ENCODE data around the gene CORO6. TPM values are rescaled to one million over a fixed set of nuclear protein-coding genes. Genes with fewer than 3 reads are reported as not detected.

The CORO6 gene
- total and polyA plus RNA-seq, 2 experiments from 2014 or later: 2.6 to 5.2 TPM

DNA sequence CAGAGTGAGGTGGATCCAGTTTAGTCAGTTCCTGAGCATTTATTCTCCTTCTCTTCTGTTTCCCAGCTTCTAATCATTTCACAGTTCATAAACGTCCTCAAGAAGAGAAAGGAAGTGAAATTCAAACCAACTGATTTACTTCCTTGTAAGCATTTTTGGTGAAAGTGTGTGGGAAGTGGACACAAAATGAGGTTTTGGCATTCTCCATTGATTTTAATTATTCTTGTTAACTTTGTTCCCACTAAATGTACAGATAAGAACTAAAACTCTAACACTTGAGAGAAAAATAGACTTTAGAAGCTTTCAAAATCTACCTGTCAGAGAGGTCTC, 42.7 kb upstream of the CORO6 start:
- H3K27ac Mint-ChIP-seq: no peak overlapping the region
- Histone ChIP-seq H3K9me2 (ENCODE audit: insufficient read depth) (no peaks in the 10 kb centered on the region), H3F3A (replicated peaks; ENCODE audit: low read depth) (no peaks in the 10 kb centered on the region), H3K4me3 (no peak overlapping the region), H3K79me2 (replicated peaks; ENCODE audit: insufficient read depth) (no peaks in the 10 kb centered on the region), H4K20me1 (replicated peaks; ENCODE audit: insufficient read depth) (no peaks in the 10 kb centered on the region), H2AFZ (no peak overlapping the region), H3K27me3 (ENCODE audit: insufficient read depth) (no peaks in the 10 kb centered on the region), H3K4me1 (ENCODE audit: insufficient read depth) (peaks cover 3% of the 10 kb centered on the region; the same call in 1 of the 2 replicates), H3K36me3 (ENCODE audit: insufficient read depth) (no peaks in the 10 kb centered on the region), H3K27ac (ENCODE audit: low read depth) (no peak overlapping the region), H3K4me2 (no peak overlapping the region)
- no peak overlapping the region for H3K4me3 Mint-ChIP-seq
- ATAC-seq (no peak), DNase-seq (ENCODE audit: low spot score) (no peak)
- peaks cover 4% of the 10 kb centered on the region for H3K27me3 Mint-ChIP-seq (ENCODE audit: insufficient read depth, low read depth, poor library complexity)
- H3K9me3 Mint-ChIP-seq: peaks cover under 1% of the 10 kb centered on the region; the same call in 1 of the 3 replicates
- H3K36me3 Mint-ChIP-seq (ENCODE audit: low read depth): peaks cover 7% of the 10 kb centered on the region; the same call in 2 of the 3 replicates
- no peak for TF ChIP-seq EZH2 (IDR thresholded peaks at IDR 0.05; ENCODE audit: low read depth, unreplicated experiment)
- TF ChIP-seq ZNF114 (CRISPR knock-in tag; IDR thresholded peaks at IDR 0.05): no peak
- TF ChIP-seq CREB1 (CRISPR knock-in tag; IDR thresholded peaks at IDR 0.05; ENCODE audit: low read depth): no peak
- no peak for TF ChIP-seq ZNF331 (CRISPR knock-in tag; IDR thresholded peaks at IDR 0.05; ENCODE audit: low read depth)
- TF ChIP-seq, protein P1, sequence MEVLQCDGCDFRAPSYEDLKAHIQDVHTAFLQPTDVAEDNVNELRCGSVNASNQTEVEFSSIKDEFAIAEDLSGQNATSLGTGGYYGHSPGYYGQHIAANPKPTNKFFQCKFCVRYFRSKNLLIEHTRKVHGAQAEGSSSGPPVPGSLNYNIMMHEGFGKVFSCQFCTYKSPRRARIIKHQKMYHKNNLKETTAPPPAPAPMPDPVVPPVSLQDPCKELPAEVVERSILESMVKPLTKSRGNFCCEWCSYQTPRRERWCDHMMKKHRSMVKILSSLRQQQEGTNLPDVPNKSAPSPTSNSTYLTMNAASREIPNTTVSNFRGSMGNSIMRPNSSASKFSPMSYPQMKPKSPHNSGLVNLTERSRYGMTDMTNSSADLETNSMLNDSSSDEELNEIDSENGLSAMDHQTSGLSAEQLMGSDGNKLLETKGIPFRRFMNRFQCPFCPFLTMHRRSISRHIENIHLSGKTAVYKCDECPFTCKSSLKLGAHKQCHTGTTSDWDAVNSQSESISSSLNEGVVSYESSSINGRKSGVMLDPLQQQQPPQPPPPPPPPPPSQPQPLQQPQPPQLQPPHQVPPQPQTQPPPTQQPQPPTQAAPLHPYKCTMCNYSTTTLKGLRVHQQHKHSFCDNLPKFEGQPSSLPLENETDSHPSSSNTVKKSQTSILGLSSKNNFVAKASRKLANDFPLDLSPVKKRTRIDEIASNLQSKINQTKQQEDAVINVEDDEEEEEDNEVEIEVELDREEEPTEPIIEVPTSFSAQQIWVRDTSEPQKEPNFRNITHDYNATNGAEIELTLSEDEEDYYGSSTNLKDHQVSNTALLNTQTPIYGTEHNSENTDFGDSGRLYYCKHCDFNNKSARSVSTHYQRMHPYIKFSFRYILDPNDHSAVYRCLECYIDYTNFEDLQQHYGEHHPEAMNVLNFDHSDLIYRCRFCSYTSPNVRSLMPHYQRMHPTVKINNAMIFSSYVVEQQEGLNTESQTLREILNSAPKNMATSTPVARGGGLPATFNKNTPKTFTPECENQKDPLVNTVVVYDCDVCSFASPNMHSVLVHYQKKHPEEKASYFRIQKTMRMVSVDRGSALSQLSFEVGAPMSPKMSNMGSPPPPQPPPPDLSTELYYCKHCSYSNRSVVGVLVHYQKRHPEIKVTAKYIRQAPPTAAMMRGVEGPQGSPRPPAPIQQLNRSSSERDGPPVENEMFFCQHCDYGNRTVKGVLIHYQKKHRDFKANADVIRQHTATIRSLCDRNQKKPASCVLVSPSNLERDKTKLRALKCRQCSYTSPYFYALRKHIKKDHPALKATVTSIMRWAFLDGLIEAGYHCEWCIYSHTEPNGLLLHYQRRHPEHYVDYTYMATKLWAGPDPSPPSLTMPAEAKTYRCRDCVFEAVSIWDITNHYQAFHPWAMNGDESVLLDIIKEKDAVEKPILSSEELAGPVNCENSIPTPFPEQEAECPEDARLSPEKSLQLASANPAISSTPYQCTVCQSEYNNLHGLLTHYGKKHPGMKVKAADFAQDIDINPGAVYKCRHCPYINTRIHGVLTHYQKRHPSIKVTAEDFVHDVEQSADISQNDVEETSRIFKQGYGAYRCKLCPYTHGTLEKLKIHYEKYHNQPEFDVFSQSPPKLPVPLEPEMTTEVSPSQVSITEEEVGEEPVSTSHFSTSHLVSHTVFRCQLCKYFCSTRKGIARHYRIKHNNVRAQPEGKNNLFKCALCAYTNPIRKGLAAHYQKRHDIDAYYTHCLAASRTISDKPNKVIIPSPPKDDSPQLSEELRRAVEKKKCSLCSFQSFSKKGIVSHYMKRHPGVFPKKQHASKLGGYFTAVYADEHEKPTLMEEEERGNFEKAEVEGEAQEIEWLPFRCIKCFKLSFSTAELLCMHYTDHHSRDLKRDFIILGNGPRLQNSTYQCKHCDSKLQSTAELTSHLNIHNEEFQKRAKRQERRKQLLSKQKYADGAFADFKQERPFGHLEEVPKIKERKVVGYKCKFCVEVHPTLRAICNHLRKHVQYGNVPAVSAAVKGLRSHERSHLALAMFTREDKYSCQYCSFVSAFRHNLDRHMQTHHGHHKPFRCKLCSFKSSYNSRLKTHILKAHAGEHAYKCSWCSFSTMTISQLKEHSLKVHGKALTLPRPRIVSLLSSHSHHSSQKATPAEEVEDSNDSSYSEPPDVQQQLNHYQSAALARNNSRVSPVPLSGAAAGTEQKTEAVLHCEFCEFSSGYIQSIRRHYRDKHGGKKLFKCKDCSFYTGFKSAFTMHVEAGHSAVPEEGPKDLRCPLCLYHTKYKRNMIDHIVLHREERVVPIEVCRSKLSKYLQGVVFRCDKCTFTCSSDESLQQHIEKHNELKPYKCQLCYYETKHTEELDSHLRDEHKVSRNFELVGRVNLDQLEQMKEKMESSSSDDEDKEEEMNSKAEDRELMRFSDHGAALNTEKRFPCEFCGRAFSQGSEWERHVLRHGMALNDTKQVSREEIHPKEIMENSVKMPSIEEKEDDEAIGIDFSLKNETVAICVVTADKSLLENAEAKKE (CRISPR knock-in tag; IDR thresholded peaks at IDR 0.05): no peak
- no peak for TF ChIP-seq STAT1 (IDR thresholded peaks at IDR 0.05; ENCODE audit: unreplicated experiment)
- TF ChIP-seq, protein P2, sequence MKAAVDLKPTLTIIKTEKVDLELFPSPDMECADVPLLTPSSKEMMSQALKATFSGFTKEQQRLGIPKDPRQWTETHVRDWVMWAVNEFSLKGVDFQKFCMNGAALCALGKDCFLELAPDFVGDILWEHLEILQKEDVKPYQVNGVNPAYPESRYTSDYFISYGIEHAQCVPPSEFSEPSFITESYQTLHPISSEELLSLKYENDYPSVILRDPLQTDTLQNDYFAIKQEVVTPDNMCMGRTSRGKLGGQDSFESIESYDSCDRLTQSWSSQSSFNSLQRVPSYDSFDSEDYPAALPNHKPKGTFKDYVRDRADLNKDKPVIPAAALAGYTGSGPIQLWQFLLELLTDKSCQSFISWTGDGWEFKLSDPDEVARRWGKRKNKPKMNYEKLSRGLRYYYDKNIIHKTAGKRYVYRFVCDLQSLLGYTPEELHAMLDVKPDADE (IDR thresholded peaks at IDR 0.05): no peak
- no peak for TF ChIP-seq JUNB (IDR thresholded peaks at IDR 0.05; ENCODE audit: unreplicated experiment)
- H3K4me1 Mint-ChIP-seq: peaks cover 15% of the 10 kb centered on the region
